Measurements from ENCODE around the gene RFLNA. TPM values are rescaled to one million over a fixed set of nuclear protein-coding genes. Genes with fewer than 3 reads are reported as not detected.
A peak's percentile ranks its signal among the peaks of the same experiment; 100 is the strongest.

Gene RFLNA
- total RNA-seq, 2 donors from 2014 or later = 0.26 TPM; not detected in 1

GRCh38 chr12:124286414-124286813, 8.5 kb upstream of the RFLNA start:
- intact Hi-C loops (cut with DNase I) = no loop called here
- 64 to 65% methylated on average over 6 to 8 of the region's 8 CpGs for WGBS, 2 donors
- Histone ChIP-seq H3K4me3 (no peak overlapping the region), H3K27me3 (no peaks in the 10 kb centered on the region), H3K27ac (no peak overlapping the region), H3K4me1 (no peaks in the 10 kb centered on the region), H3K36me3 (replicated peaks in 1 of 2; ENCODE audit: insufficient read depth in 1 of 2, low read depth in 2 of 2) (no peaks in the 10 kb centered on the region), H3K9me3 (peaks cover 0 to 9% (median 0%) of the 10 kb centered on the region in 3 donors)
- DNase-seq = no peak
- ATAC-seq = no peak
- TF ChIP-seq CTCF (IDR thresholded peaks at IDR 0.05) (no peak), POLR2A (IDR thresholded peaks at IDR 0.05) (no peak)

GRCh38 chr12:124286971-124287370, 7.9 kb upstream of the RFLNA start:
- 68 to 85% methylated on average over 7 of the region's 7 CpGs for WGBS, 2 donors
- H3K4me1 ChIP-seq = no peaks in the 10 kb centered on the region

DNA sequence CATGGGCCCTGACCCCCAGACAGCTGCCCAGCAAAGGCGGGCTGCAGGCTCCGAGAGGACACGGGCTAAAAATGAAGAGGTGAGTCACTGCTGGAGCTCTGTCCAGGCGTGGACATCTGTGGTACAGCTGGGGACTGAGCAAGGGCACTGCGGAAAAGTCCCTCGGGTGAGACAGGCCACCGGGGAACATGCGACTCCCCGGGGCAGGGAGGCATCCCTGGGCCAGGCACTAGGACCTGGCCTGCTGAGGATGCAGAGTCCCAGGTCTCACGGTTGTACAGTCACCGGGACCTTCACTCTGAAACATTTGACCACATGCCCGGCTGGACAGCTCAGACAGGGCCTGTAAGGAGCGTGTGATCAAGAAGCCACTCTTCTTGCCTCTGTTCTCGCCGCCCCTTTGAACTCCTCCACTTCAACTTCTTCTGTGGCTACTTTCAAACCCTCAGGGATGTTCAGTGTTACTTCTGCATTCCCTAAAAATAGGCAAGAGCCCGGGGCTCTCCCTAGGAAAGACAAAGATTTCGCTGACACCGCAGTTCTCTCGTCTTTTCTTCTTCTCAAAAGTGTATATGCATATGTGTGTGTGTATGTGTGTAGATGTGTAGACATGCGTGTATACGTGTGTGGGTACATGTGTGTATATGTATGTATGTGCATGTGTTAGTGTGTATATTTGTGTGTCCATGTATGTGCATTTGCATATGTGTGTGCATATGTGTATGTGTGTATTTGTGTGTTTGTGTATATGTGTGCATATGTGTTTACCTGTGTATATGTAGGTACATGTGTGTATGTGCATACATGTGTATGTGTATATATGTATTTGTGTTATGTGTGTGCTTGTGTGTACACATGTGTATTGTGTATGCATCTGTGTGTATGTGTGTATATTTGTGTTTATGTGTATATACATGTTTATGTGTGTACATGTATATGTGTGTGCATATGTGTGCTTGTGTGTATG, 5.0 kb upstream of the RFLNA start:
- WGBS, 2 donors = 79 to 81% methylated on average over 21 of the region's 21 CpGs
- ATAC-seq (no peak), DNase-seq (peak in 1 of 4 donors; percentile 7)
- no peak for TF ChIP-seq POLR2A (IDR thresholded peaks at IDR 0.05)
- no peak for TF ChIP-seq CTCF (IDR thresholded peaks at IDR 0.05)
- no peaks in the 10 kb centered on the region for H3K27me3 ChIP-seq
- no peak overlapping the region for H3K4me3 ChIP-seq
- H3K4me1 ChIP-seq = no peaks in the 10 kb centered on the region
- H3K9me3 ChIP-seq = peaks cover 0 to 1% (median 0%) of the 10 kb centered on the region in 3 donors
- H3K27ac ChIP-seq = no peak overlapping the region
- intact Hi-C loops (cut with DNase I) = no loop called here
- H3K36me3 ChIP-seq (replicated peaks in 1 of 2; ENCODE audit: insufficient read depth in 1 of 2, low read depth in 2 of 2) = no peaks in the 10 kb centered on the region

More at GRCh38 chr12:124286971-124287370, 7.9 kb upstream of the RFLNA start:
- H3K36me3 ChIP-seq (replicated peaks in 1 of 2; ENCODE audit: insufficient read depth in 1 of 2, low read depth in 2 of 2) = no peaks in the 10 kb centered on the region
- DNase-seq = no peak
- ATAC-seq = no peak
- no peak overlapping the region for H3K4me3 ChIP-seq
- no peak overlapping the region for H3K27ac ChIP-seq
- no peaks in the 10 kb centered on the region for H3K27me3 ChIP-seq
- TF ChIP-seq POLR2A (IDR thresholded peaks at IDR 0.05) = no peak
- no peak for TF ChIP-seq CTCF (IDR thresholded peaks at IDR 0.05)
- peaks cover 0 to 9% (median 0%) of the 10 kb centered on the region in 3 donors for H3K9me3 ChIP-seq
- intact Hi-C loops (cut with DNase I) = no loop called here

GRCh38 chr12:124292385-124292784, 2.5 kb upstream of the RFLNA start:
- intact Hi-C loops (cut with DNase I) = no loop called here
- no peaks in the 10 kb centered on the region for H3K9me3 ChIP-seq
- H3K4me3 ChIP-seq = no peak overlapping the region
- TF ChIP-seq CTCF (IDR thresholded peaks at IDR 0.05) (no peak), POLR2A (IDR thresholded peaks at IDR 0.05) (no peak)
- H3K27me3 ChIP-seq = peaks cover 0 to 10% of the 10 kb centered on the region in 2 donors
- H3K27ac ChIP-seq = no peak overlapping the region
- H3K4me1 ChIP-seq = peaks cover 14% of the 10 kb centered on the region
- no peak for ATAC-seq
- 78 to 79% methylated on average over 6 of the region's 6 CpGs for WGBS, 2 donors
- no peaks in the 10 kb centered on the region for H3K36me3 ChIP-seq (replicated peaks in 1 of 2; ENCODE audit: insufficient read depth in 1 of 2, low read depth in 2 of 2)
- no peak for DNase-seq

Data from body of pancreas (tissue), 4 donors.